Right atrium auricular region (tissue), 2 donors: ENCODE data around the gene LAMA2. TPM values are rescaled to one million over a fixed set of nuclear protein-coding genes. Genes with fewer than 3 reads are reported as not detected.

Source experiments
- DNase-seq: peaks from one replicate; pipeline ENCODE4 v3.0.0-alpha.2; 2019; ENCODE audit warnings: low spot score
- H3K27ac ChIP-seq, 2 donors: fragments of 200-600 bp; sonication (generic); 1 replicate in 1 of 2; 2 replicates in 1 of 2; pipeline ENCODE4 v1.5.1; 2016 to 2019
- H3K27me3 ChIP-seq, 2 donors: fragments of 200-600 bp; sonication (generic); one replicate each; pipeline versions ENCODE4 v1.5.1 to v1.6.0; 2017 to 2019
- H3K36me3 ChIP-seq: fragments of 200-600 bp; sonication (generic); one replicate; pipeline ENCODE4 v1.5.1; 2016
- H3K4me1 ChIP-seq, 2 donors: fragments of 200-600 bp; sonication (generic); one replicate each; pipeline versions ENCODE4 v1.5.1 to v1.6.0; 2017 to 2019
- H3K4me3 ChIP-seq, 2 donors: fragments of 200-600 bp; sonication (generic); 1 replicate in 1 of 2; 2 replicates in 1 of 2; pipeline ENCODE4 v1.5.1; 2017 to 2019; ENCODE audit warnings: mild to moderate bottlenecking in 1 of 2, moderate library complexity in 1 of 2
- H3K9me3 ChIP-seq, 2 donors: fragments of 200-600 bp; sonication (generic); one replicate each; pipeline ENCODE4 v1.5.1; 2019
- total RNA-seq, 2 donors: library from RNA; depleted of rRNA; stranded (reverse); fragments of >200 nt; gene quantifications; one replicate each; pipeline ENCODE4 v1.1.0, GENCODE V29; 2016
- TF ChIP-seq, protein P1 (sequence below), 2 donors: fragments of 200-600 bp; sonication (generic); IDR thresholded peaks; one replicate each; pipeline ENCODE4 v1.5.1; 2019; ENCODE audit warnings: antibody characterized with exemption in 2 of 2

Gene LAMA2
- total RNA-seq, 2 donors from 2014 or later, result 150 to 166 TPM

DNA sequence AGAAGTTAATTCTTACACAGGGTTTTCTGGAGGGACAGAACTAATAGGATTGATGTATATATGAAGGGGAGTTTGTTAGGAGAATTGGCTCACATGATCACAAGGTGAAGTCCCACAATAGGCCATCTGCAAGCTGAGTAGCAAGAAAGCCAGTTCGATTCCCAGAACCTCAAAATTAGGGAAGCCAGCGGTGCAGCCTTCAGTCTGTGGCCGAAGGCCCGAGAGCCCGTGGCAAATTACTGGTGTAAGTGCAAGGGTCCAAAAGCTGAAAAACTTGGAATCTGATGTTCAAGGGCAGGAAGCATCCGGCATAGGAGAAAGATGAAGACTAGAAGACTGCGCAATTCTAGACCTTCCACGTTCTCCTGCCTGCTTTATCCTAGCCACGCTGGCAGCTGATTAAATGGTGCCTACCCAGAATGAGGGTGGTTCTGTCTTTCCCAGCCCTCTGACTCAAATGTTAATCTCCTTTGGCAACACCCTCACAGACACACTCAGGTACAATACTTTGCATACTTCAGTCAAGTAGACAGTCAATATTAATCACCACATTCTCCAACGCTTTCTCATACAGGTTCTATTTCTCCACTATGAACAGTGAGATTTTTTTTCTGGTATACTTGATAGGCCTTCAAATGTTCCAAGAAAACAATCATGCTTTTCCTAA is 357.0 kb downstream of the LAMA2 start:
- Histone ChIP-seq H3K4me3 (no peak overlapping the region), H3K27me3 (no peaks in the 10 kb centered on the region), H3K9me3 (no peaks in the 10 kb centered on the region), H3K36me3 (no peaks in the 10 kb centered on the region), H3K4me1 (peaks cover 2 to 34% of the 10 kb centered on the region in 2 donors), H3K27ac (no peak overlapping the region)
- DNase-seq, result no peak
- TF ChIP-seq, protein P1, sequence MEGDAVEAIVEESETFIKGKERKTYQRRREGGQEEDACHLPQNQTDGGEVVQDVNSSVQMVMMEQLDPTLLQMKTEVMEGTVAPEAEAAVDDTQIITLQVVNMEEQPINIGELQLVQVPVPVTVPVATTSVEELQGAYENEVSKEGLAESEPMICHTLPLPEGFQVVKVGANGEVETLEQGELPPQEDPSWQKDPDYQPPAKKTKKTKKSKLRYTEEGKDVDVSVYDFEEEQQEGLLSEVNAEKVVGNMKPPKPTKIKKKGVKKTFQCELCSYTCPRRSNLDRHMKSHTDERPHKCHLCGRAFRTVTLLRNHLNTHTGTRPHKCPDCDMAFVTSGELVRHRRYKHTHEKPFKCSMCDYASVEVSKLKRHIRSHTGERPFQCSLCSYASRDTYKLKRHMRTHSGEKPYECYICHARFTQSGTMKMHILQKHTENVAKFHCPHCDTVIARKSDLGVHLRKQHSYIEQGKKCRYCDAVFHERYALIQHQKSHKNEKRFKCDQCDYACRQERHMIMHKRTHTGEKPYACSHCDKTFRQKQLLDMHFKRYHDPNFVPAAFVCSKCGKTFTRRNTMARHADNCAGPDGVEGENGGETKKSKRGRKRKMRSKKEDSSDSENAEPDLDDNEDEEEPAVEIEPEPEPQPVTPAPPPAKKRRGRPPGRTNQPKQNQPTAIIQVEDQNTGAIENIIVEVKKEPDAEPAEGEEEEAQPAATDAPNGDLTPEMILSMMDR (IDR thresholded peaks at IDR 0.05), result no peak

DNA sequence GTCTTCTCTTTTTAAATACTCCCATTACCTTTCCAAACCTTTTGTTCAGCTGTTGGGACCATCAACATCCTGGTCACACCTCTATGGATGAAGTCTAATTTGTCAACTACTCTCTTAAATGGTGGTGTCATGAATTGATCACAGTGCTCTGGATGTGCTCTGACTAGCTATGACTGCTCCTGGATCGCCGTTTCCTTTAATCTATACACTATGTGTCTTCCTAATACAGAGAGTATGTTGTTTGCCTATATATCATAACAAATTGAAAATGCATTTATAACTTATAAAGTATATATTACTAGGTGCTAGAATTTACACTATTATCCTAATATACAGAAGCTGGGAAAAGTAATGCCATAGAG is 357.5 kb downstream of the LAMA2 start:
- H3K36me3 ChIP-seq, result no peaks in the 10 kb centered on the region
- TF ChIP-seq, protein P1 (IDR thresholded peaks at IDR 0.05), result no peak
- no peaks in the 10 kb centered on the region for H3K9me3 ChIP-seq
- H3K4me1 ChIP-seq, result peaks cover 2 to 30% of the 10 kb centered on the region in 2 donors
- H3K4me3 ChIP-seq, result no peak overlapping the region
- no peaks in the 10 kb centered on the region for H3K27me3 ChIP-seq
- no peak overlapping the region for H3K27ac ChIP-seq
- DNase-seq, result no peak

DNA sequence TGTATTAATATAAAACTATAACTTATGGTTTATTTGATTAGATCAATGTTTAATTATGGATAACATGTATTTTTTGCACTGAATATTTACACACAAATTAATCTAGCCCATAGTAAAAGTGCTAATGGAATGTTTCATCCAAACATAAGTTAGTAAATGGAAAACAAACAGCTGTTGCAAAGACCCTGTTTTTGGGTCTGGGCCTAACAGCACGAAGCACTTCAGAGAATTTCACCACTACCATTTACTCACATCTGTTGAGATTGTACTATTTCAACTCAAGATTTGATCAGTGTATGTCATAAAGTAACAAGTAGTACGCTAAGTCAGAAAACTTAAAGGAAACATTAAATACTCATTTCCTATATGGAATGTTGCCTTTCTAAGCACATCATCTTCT is 359.6 kb downstream of the LAMA2 start:
- H3K4me1 ChIP-seq, result peaks cover 0 to 24% of the 10 kb centered on the region in 2 donors
- H3K27me3 ChIP-seq, result no peaks in the 10 kb centered on the region
- no peaks in the 10 kb centered on the region for H3K9me3 ChIP-seq
- no peak overlapping the region for H3K4me3 ChIP-seq
- peak overlapping the region in 1 of 2 donors; percentile 60 for H3K27ac ChIP-seq
- no peak for DNase-seq
- TF ChIP-seq, protein P1 (IDR thresholded peaks at IDR 0.05), result no peak
- no peaks in the 10 kb centered on the region for H3K36me3 ChIP-seq

DNA sequence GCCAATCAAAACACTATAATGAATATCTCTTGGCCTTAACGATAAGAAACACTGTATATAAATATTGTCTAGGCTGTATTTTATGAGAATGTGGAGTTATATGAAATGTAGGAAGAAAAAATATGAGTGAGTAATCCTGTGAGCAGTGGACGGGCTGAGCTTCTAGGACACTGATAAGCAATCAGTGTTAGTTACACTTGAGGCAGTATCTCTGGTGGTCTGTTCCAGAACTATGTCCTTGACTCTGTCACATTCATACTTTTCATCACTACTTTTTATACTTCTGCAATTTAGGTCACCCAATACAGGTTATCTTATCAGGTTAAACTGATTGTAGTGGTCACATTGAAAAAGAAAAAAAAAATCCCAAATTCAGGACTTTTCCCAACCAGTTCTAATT is 360.4 kb downstream of the LAMA2 start:
- Histone ChIP-seq H3K27ac (peak overlapping the region in 1 of 2 donors; percentile 60), H3K4me3 (no peak overlapping the region), H3K4me1 (peaks cover 0 to 24% of the 10 kb centered on the region in 2 donors), H3K27me3 (no peaks in the 10 kb centered on the region), H3K9me3 (no peaks in the 10 kb centered on the region), H3K36me3 (no peaks in the 10 kb centered on the region)
- TF ChIP-seq, protein P1 (IDR thresholded peaks at IDR 0.05), result no peak
- DNase-seq, result no peak

DNA sequence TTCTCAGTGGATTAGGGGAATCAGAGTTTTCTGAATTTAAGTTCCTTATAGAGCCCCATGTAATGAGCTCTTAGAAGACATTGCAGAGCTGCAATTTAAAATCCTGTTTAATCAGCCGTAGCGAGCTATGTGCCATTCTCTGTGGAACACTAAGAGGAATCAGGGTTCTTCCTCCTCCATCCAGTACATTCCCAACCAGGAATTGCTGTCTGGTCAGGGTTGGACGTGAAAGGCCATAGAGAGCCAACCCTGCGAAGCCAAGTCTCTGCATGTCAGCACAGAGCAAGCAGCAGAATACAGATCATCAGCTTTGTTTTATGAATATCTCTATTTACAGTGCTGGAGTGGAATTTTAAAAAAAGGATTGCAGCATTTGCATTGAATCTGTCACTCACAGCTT is 366.0 kb downstream of the LAMA2 start:
- DNase-seq, result no peak
- H3K4me3 ChIP-seq, result no peak overlapping the region
- H3K27ac ChIP-seq, result peak overlapping the region in 1 of 2 donors; percentile 45
- H3K4me1 ChIP-seq, result peaks cover 0 to 18% of the 10 kb centered on the region in 2 donors
- H3K36me3 ChIP-seq, result peaks cover 19% of the 10 kb centered on the region
- no peaks in the 10 kb centered on the region for H3K27me3 ChIP-seq
- no peaks in the 10 kb centered on the region for H3K9me3 ChIP-seq
- TF ChIP-seq, protein P1 (IDR thresholded peaks at IDR 0.05), result no peak
